Endothelial cell of umbilical vein (primary cell): ENCODE measurements around the gene RBMS3.

ENCODE experiments used
- CTCF ChIP-seq, 2 donors: IDR thresholded peaks; 1 replicate in 1 of 2; 2 replicates in 1 of 2; pipeline ENCODE4 v1.5.1; 2011; ENCODE audit warnings: low read length in 2 of 2, mild to moderate bottlenecking in 2 of 2, moderate library complexity in 2 of 2, control low read depth in 1 of 2, inconsistent platforms in 1 of 2, low read depth in 1 of 2; ENCODE audit not compliant: insufficient read depth in 1 of 2; ENCODE audit errors: extremely low read depth in 1 of 2
- EZH2 ChIP-seq: IDR thresholded peaks from 2 replicates; pipeline ENCODE4 v1.6.1; 2012; ENCODE audit warnings: borderline replicate concordance, low read depth, mild to moderate bottlenecking, moderate library complexity, low read length, inconsistent platforms; ENCODE audit not compliant: severe bottlenecking

DNA sequence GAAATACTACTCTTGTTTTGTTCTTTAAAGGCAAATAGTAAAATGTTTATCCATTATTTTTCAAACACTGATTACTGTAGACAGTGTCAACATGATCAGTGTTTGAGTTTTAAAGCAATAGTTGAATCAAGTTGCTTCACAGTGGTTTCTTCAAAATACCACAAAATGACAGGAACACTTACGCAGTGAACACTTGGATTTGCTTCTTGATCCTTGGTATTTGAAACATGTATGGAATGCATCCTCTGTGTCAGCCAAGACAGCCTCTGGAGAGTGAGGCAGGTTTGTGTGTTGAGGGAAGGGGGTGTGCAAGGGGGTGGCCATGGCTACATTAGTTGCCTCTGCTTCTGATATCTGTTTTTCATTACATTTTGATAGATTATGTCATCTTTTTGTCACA lies 413.0 kb downstream of the RBMS3 start:
- TF ChIP-seq CTCF (IDR thresholded peaks at IDR 0.05; ENCODE audit: extremely low read depth in 1 of 2, insufficient read depth in 1 of 2, low read depth in 1 of 2, low read length in 2 of 2) (no peak), EZH2 (no peak)
